ENCODE results near the gene CEP162.
"Not testable (repeated sequence)": the region's sequence is repeated elsewhere in the genome, so short reads cannot be mapped to it uniquely, and the experiment has no call there.

The CEP162 gene

GRCh38 chr6:84242265-84242664 is 14.8 kb upstream of the CEP162 start:
- DNase-seq (ENCODE audit: low read depth in 2 of 2), result no peak

- no peak for DNase-seq (ENCODE audit: low read depth in 2 of 2)
These were observed 728 bp upstream of the CEP162 start for GRCh38 chr6:84228198-84228543.

DNA sequence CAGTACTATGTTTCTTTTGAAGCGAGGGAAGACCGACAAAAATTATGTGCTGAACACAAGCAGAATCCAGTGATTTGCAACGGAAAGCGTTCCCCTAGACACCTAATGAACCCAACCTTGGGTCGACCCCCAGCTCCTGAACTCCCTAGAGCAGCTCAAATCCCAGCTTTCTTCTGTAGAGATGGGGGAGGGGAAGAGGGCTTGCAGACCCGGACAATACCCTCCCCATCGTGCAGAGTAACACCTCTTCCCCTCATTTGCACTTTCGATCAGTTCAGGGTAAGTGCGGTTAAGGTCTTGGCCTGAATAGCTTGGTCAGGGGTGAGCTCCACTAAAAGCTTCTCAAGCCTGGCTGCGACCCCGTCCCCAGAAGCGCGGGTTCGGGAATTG is 404 bp downstream of the CEP162 start:
- DNase-seq (ENCODE audit: low read depth in 2 of 2), result no peak

GRCh38 chr6:84224251-84224650 is 3.2 kb downstream of the CEP162 start:
- DNase-seq (ENCODE audit: low read depth in 2 of 2), result no peak

DNA sequence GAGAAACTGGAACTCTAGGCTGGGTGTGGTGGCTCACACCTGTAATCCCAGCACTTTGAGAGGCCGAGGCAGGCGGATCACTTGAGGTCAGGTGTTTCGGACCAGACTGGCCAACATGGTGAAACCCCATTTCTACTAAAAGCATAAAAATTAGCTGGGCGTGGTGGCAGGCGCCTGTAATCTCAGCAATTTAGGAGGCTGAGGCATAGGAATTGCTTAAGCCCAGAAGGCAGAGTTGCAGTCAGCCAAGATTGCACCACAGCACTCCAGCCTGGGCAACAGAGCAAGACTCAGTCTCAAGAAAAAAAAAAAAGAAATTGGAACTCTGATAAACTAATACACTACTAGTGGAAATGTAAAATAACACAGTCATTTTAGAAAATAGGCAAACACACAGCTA is 3.8 kb downstream of the CEP162 start:
- DNase-seq (ENCODE audit: low read depth in 2 of 2), result not testable (repeated sequence)

DNA sequence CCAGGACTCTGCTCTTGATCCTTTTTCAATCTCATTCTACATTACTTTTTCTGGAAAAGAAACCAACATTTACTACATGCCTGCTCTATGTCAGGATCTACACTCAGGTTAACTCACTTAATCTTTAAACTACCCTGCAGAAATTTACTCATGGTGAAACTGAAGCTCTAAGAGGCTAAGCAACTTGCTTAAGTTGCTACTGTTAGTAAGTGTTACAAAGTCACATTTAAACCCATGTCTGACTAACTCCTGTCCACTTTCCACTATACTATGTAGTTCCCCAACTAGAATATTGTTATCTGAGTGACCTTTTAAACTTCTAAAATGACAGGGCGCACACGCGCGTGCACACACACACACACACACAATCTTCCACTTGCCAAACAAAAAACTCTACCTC is 5.0 kb downstream of the CEP162 start:
- DNase-seq (ENCODE audit: low read depth in 2 of 2), result no peak

GRCh38 chr6:84220809-84221409 is 6.5 kb downstream of the CEP162 start:
- DNase-seq (ENCODE audit: low read depth in 2 of 2), result no peak

DNA sequence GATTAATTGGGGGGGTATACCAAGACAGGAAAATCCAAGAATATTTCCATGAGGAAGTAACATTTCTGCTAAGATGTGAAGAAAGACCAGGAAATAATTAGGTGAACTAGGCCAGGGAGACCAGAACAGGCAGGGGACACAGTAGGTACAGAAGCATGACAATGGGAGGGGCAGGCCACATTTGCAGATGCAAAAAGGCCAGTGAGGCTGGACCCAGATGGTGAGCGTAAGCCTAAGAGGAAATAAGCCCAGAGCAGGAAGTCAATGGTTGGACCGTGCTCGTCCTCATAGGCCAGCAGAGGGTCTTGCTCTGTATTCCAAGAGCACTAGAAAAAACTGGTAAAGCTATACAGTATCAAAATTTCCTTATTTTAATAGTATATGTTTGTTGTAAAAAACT is 9.4 kb downstream of the CEP162 start:
- DNase-seq (ENCODE audit: low read depth in 2 of 2), result no peak

DNA sequence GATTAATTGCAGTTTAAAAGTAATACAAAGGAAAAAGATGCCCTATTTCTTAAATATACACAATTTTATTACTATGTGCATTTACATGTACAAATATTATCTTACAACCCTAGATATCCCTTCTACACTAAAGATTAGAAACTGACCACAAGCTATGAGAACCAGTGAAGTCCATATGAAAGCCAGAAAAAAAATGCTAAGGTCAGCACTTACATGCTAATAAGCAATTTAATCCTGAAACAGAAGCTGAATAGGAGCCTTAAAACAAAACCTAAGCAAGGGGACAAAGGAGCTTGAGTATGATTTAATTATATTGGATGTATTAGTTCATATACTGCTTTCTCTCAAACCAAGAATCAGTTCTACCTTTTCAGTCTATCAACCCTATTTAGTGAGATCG is 14.2 kb downstream of the CEP162 start:
- no peak for DNase-seq (ENCODE audit: low read depth in 2 of 2)

DNA sequence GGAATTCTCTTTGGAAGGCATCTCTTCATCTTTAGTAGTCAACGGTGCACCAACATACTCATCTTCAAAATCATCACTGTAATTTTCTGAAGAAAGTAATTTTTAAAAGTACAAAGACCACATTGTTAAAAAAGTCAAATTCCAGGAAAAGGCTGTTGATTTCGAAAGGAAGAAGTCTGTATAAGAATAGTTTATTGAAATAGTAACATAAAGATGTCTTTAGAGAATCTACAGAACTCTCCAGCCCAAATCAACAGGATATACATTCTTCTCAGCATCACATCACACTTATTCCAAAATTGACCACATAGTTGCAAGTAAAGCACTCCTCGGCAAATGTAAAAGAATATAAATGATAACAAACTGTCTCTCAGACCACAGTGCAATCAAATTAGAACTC is 23.4 kb downstream of the CEP162 start:
- DNase-seq (ENCODE audit: low read depth in 2 of 2), result no peak

DNA sequence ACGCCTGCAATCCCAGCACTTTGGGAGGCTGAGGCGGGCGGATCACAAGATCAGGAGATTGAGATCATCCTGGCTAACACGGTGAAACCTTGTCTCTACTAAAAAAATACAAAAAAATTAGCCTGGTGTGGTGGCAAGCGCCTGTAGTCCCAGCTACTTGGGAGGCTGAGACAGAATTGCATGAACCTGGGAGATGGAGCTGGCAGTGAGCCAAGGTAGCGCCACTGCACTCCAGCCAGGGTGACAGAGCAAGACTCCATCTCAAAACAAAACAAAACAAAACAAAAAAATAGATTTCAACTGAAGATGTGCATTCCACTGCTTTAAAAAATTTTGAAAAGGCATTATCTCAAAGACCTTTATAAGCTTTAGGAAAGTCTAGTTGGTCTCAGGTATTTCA is 27.5 kb downstream of the CEP162 start:
- DNase-seq (ENCODE audit: low read depth in 2 of 2), result not testable (repeated sequence)

GRCh38 chr6:84197708-84198107 is 29.7 kb downstream of the CEP162 start:
- DNase-seq (ENCODE audit: low read depth in 2 of 2), result no peak

DNA sequence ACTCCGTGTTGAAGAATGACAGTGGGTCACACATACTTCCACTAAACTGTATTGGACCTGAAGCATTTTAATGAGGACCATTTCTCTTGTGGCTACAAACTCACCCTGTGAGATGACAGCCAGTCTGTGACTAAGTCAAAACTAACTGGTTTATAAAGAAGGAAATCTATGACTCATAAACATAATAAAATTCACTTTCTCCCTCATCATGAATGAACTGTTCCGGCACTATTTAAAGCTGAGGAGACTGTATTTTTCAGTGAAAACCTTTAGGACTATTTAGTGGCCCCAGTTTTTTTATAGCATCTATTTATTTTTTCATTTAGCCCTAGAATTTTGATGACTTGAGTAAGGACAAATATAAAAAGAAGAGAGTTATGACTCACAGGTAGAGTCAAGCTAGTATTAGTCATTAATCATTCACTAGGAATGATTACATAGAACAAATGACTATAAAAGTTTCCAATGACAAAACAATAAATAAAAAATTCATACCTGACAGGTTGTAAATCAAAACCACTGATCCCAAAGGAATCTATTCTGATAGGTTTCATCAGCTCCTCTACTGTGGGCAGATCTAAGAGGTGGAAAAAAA is 34.2 kb downstream of the CEP162 start:
- no peak for DNase-seq (ENCODE audit: low read depth in 2 of 2)

GRCh38 chr6:84191802-84192201 is 35.6 kb downstream of the CEP162 start:
- no peak for DNase-seq (ENCODE audit: low read depth in 2 of 2)

DNA sequence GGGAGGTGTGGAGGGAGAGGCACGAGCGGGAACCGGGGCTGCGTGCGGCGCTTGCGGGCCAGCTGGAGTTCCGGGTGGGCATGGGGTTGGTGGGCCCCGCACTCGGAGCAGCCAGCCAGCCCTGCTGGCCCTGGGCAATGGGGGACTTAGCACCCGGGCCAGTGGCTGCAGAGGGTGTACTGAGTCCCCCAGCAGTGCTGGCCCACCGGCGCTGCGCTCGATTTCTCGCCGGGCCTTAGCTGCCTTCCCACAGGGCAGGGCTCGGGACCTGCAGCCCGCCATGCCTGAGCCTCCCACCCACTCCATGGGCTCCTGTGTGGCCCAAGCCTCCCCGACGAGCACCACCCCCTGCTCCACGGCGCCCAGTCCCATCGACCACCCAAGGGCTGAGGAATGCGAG is 38.1 kb downstream of the CEP162 start:
- DNase-seq (ENCODE audit: low read depth in 2 of 2), result not testable (repeated sequence)

DNA sequence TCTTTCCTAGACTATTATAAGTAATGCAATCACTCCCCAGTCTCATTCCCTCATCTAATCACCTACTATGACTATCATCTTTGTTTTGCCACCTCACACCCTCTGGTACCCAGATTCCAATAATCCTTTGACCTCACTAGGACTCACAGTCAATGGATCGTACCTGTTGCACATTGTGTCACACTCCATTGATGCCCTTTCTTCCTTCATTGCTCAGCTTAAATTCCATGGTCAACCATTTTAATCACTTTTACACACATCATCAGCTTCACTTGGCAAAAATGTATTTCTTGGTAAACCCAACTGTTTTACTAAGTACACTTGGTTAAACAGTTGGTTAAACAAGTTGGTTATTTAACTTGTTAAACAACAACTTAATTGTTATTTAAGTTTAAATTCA is 44.0 kb downstream of the CEP162 start:
- DNase-seq (ENCODE audit: low read depth in 2 of 2), result no peak

- DNase-seq (ENCODE audit: low read depth in 2 of 2), result no peak
These were observed 45.4 kb downstream of the CEP162 start for GRCh38 chr6:84182001-84182400.

GRCh38 chr6:84177241-84177640 is 50.2 kb downstream of the CEP162 start:
- no peak for DNase-seq (ENCODE audit: low read depth in 2 of 2)

- DNase-seq (ENCODE audit: low read depth in 2 of 2), result no peak
These were observed 54.9 kb downstream of the CEP162 start for GRCh38 chr6:84172574-84172973.

DNA sequence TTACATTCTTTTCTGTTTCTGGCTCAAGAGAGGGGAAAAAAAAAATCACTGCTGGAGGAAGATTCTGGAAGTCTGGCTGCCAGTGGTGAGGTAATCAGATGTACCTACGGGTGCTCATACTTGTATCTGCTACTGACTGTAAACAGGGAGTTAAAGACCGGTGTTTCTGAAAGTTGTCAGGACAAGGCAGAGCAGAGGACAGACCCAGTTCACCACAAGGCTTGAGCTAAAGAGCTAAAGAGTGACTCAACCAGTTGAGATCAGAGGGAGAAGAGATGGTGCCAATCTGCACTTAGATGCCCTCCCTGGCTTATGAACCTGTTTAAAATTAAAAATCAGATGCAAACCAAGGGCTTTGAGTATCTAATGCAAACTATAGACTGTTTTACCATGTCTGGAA is 55.4 kb downstream of the CEP162 start:
- DNase-seq (ENCODE audit: low read depth in 2 of 2), result no peak

- no peak for DNase-seq (ENCODE audit: low read depth in 2 of 2)
These were observed 60.0 kb downstream of the CEP162 start for GRCh38 chr6:84167457-84167856.

DNA sequence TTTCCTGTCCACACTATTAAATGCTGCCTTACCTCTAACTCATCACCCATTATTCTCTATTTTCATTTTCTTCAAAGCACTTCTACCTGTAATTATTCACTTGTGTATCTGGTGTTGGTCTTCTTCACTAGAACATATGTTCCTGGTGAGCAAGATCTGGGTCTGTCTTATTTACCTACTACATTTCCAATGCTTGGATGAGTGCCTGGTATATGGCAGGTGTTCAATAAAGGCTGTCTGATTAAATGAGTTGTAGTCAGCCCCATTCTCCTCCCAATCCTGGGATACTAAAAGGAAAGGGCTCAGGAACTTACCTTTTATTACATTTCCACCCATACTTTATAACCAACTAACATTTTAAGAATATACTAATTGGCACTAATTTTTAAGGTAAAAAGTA is 61.0 kb downstream of the CEP162 start:
- DNase-seq (ENCODE audit: low read depth in 2 of 2), result no peak

DNA sequence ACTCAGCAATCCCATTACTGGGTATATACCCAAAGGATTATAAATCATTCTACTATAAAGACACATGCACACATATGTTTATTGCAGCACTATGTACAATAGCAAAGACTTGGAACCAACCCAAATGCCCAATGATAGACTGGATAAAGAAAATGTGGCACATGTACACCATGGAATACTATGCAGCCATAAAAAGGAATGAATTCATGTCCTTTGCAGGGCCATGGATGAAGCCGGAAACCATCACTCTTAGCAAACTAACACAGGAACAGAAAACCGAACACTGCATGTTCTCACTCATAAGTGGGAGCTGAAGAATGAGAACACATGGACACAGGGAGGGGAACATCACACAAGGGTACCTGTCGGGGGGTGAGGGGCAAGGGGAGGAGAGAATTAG is 63.1 kb downstream of the CEP162 start:
- not testable (repeated sequence) for DNase-seq (ENCODE audit: low read depth in 2 of 2)

- no peak for DNase-seq (ENCODE audit: low read depth in 2 of 2)
These were observed 66.3 kb downstream of the CEP162 start for GRCh38 chr6:84161190-84161589.
